Islet precursor cell (in vitro differentiated cells): ENCODE measurements around the gene MCFD2.
A peak's percentile ranks its signal among the peaks of the same experiment; 100 is the strongest.
"Not testable (repeated sequence)": the region's sequence is repeated elsewhere in the genome, so short reads cannot be mapped to it uniquely, and the experiment has no call there.

Experiments
- DNase-seq: peaks from one replicate; pipeline ENCODE4 v3.0.0-alpha.2; 2018

MCFD2 gene

DNA sequence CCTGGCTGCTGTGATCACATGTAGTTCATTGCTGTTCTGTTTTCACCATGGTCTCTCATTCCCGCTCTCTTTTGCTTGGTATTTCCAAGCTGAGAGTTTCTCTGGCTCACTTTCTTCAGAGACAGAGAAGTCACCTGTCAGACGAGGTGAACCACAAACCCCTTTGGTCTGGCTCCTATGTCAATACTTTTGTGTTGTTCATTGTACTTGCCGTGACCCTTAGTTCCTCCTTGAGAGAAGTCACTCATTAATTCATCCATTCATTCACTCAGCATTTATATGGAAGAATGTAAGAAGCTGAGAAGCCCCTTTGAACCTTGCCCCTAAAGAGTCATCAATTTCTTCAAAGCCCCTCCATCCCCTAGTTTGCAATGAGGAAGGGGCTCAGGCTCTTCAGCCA, 15.2 kb downstream of the MCFD2 start:
- no peak for DNase-seq

GRCh38 chr2:46899053-46899452, 16.6 kb downstream of the MCFD2 start:
- no peak for DNase-seq

DNA sequence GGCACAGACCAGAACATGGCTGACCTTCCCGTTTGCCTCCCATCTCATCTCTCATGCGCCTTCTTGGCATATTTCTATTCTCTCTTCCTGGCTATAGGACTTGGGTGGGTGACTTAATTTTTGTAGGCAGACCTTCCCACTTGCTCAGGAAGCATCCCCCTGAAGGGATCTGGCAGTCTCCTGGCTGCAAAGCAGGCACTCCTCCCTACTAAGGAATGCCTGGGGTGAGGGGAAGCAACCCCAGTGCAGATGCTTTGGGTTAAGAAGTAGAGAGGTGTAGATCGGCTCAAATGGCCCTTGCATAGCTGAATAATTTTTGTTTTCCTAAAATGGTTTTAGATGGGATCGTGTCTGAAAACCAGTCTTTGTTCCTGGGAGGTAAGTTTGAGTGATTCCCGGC, 17.6 kb downstream of the MCFD2 start:
- DNase-seq, result no peak

GRCh38 chr2:46893269-46893939, 22.2 kb downstream of the MCFD2 start:
- DNase-seq, result no peak

GRCh38 chr2:46891956-46892553, 23.6 kb downstream of the MCFD2 start:
- DNase-seq, result no peak

GRCh38 chr2:46888421-46888952, 27.1 kb downstream of the MCFD2 start:
- DNase-seq, result no peak

DNA sequence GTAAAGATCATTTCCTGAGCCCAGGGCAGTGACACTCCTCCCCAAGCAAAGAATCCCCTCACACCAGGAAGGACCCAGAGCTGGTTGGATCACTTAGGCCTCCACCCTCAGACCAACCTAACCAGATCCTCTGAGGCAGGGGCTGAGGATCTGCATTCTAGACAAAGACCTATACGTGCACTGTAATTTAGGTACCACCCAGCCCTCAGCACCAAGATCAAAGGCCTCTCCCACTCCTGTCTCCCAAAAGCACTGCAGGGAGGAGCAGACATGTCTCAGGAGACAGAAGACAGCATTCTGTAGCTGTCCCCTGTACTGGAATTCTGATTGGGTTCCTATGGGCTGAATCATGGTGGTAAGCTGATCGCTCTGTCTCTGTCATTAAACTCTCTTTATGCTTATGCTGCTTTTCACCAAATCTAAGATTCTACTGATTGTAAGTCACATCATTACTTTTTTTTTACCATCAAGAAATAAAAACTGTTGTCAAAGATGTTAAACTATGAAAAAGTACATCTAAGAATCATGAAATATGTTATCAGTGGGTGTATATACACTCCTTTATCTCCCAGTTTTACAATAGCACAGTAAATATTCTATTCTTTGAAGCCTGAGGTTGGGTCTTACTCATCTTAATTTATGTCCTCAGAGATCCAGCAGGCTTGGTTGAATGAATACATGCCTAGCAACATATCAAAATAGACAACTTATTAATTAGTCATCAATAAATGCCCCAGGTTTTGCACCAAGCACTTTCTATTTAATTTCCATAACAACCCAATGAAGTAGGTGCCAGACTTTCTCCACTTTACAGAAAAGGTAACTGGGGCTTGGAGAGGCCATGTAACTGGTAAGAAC, 28.3 kb downstream of the MCFD2 start:
- peak; percentile 95 for DNase-seq

DNA sequence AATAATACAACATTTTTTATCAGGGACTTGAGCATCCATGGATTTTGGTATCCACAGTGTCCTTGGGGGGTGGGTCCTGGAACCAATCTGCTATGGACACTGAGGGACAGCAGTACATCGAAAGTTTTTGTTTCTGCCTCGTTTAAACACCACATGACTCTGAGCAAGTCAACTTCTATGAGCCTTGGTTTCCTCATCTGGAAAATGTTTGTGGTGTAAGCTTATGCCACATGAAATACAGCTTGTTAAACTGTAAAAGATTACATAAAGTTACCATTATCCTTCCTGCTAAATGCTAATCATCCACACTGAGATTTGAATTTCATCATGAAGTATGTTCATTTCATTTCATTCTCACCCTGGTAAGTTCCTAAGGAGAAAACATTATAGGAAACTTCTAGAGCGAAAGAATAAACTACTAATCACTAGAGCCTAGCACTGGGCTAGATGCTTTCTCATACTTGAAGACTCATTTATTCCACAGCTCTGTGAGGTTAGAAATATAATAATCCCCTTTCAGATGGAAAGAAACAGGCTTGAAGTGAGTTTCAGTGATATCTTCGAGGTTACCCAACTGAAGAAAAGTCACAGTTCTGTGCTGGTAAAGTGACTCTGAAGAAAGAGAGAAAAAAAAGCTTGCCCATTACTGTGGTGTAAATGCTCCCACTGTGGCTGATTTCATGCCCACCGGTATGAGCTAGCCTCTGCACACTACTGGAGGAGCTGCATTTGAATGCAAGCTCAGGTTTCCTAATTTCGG, 29.2 kb downstream of the MCFD2 start:
- no peak for DNase-seq

GRCh38 chr2:46885376-46885775, 30.2 kb downstream of the MCFD2 start:
- DNase-seq, result no peak

- DNase-seq, result no peak
Measured at GRCh38 chr2:46879511-46879910, 36.1 kb downstream of the MCFD2 start.

- DNase-seq, result peak; percentile 88
Measured at GRCh38 chr2:46878886-46879285, 36.7 kb downstream of the MCFD2 start.

DNA sequence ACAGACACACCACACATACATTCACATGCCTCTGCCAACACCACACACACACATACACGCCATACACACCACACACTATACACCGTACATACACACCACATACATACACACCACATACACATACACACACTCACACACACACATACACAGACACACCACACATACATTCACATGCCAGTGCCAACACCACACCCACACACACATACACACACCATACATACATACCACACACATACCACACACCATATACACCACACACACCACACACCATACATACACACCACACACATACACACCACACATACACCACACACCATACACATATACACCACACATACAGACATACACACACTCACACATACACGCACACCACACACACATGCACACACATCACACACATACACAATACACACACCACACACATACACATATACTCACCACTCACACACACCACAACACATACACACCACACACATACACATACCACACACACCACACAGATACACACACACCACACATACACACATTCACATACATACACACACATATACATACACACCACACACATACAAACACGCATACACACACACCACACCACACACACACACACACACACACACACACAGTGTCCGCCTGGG, 37.2 kb downstream of the MCFD2 start:
- DNase-seq, result no peak

DNA sequence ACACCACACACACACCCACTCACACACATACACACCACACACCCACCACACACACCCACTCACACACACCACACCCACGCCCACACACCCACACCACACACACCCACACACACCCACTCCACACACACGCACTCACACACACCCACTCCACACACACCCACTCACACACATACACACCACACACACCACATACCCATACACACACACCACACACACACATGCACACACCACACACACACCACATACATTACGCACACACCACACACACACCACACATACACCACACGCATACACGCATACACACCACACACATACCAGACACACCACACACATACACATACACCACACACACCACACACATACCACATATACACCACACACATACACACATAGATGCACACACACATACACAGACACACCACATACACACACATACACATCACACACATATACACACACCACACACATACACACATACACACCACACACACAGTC, 37.9 kb downstream of the MCFD2 start:
- DNase-seq, result no peak

DNA sequence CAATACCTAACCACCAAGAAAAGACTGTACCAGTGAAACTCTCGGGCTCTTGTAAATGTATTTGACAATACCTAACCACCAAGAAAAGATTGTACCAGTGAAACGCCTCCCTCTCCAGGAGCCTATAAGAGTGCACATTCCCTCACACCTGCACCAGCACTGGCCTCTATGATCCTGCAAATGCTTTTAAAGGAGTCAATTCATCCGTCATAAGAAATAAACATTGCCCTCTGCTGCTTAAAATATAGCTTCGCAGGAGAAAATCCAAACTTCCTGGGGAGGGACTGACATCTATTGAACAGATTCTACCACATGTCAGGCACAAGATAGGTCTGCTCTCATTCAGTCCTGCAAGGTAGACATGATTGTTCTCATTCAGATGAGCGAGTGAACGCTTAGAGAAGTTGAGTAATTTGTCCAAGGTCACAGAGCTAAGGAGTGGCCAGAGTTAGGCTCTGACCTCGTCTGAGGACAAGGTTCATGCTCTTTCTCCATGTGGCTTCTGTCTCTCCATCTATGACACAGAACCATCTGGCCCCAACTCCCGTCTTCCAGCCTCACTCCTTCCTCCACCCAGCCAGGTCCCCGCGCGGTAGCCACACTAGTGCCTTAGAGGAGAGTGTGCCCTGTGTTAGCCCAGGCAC, 38.7 kb downstream of the MCFD2 start:
- no peak for DNase-seq

- DNase-seq, result not testable (repeated sequence)
Measured at GRCh38 chr2:46875962-46876689, 39.5 kb downstream of the MCFD2 start.

GRCh38 chr2:46875226-46875899, 40.2 kb downstream of the MCFD2 start:
- DNase-seq, result no peak

DNA sequence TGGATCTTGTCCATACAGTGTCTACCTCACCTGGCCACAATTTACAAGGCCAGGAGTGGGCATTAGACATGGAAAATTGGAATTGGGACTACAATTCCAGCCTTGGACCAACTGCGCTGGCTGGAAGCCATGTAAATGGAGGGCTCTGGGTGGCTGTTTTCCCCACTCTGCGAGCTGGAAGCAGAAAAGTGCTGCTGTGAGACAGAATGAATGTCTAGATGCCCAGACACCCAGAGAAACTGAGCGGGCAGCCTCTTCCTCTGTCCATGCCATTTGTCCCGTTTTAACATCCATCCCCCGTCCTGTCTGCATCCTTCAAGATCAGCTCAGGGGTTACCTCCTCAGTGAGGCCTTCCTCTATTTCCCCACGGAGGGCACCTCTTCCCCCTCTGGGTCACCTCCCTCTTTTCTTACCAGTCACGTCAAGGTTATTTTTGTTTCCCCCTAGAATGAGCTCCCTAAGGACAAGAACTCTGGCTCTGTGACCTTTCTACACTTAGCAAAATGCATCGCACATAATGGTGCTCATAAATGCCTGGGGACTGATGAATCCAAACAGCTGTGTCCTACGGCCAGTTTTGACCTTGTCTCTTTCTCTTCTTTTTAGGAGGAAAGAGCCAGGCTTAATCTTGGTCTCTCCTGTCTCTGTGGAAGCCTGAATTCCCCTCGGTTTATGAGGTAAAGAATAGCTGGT, 41.2 kb downstream of the MCFD2 start:
- no peak for DNase-seq

DNA sequence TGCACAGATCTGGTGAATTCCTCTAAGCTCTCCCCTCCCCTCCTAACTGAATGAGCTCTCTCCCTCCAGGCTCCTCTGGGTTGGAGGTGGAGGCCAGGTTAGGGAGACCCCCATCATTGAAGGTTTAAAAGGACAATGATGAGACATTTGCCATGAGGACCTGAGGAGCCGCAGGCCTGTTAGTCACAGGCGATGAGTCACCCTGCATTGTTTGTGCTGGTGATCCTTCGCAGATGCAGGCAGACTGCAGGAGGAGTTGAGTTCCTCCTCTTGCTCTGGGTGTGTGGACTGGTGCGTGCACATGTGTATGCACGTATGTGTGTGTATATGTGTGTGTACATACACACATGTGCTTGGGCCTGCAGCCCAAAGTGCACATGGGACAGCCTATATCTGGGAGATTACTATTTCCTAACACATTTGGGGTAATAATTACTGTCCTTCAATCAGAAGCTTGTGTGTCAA, 42.0 kb downstream of the MCFD2 start:
- DNase-seq, result peak; percentile 97

DNA sequence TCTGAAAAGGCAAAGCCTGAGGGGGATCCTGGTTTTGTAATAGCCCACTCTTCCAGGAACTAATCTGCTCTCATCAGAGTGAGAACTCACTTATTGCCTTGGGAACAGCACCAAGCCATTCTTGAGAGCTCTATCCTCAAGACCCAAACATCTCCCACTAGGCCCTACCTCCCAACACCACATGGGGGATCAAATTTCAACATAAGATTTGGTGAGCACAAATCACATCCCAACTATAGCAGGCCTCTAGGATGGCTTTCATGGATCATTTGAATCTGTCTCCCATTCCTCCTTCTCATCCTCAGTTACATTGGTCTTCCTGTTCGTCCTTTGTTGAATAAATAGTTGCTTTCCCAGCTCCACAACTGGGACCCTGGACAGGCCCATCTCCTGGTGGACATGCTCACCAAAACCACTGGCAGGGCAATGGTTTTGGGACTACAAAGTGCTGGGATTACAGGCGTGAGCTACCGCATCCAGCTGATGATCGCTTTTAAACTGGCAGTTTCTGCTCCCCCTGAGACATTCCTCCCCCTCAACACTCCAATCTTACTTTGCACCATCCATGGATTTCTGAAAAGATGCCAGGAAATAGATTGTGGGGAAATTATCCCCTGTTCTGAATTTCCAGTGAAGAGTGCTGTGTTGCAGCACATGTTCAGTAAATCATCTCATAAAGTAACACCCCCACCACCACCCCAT, 42.6 kb downstream of the MCFD2 start:
- DNase-seq, result no peak
